NB4 (cell line): ENCODE results near the gene FER.

ENCODE experiments used
- POLR2A ChIP-seq: IDR thresholded peaks from 2 replicates; pipeline ENCODE4 v1.6.1; 2011; ENCODE audit warnings: mild to moderate bottlenecking; ENCODE audit not compliant: insufficient read length; ENCODE audit errors: extremely low read depth
- TF ChIP-seq, protein P1 (sequence below): IDR thresholded peaks from one replicate; pipeline ENCODE4 v1.5.1; 2012; ENCODE audit warnings: low read depth, low read length

DNA sequence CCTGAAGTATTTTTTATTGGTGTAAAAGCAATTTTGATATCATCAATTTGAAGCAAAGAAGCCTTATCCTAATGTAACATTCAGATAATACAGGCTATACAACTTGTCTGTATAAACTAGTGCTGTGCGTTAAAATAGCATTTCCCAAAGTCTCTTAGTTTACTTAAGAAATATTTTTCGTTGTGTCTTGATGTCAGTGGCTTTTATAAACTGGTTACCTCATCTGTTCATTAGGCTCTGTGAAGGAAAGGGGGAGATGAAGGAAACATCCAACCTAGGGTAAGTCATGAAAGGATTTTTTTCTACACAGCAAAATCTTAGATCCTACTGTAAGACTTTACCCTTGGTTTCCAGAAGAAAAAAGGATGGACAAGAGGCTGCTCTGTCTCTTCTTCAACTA lies 389.2 kb downstream of the FER start:
- TF ChIP-seq POLR2A = no peak
- TF ChIP-seq, protein P1, sequence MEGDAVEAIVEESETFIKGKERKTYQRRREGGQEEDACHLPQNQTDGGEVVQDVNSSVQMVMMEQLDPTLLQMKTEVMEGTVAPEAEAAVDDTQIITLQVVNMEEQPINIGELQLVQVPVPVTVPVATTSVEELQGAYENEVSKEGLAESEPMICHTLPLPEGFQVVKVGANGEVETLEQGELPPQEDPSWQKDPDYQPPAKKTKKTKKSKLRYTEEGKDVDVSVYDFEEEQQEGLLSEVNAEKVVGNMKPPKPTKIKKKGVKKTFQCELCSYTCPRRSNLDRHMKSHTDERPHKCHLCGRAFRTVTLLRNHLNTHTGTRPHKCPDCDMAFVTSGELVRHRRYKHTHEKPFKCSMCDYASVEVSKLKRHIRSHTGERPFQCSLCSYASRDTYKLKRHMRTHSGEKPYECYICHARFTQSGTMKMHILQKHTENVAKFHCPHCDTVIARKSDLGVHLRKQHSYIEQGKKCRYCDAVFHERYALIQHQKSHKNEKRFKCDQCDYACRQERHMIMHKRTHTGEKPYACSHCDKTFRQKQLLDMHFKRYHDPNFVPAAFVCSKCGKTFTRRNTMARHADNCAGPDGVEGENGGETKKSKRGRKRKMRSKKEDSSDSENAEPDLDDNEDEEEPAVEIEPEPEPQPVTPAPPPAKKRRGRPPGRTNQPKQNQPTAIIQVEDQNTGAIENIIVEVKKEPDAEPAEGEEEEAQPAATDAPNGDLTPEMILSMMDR = no peak
